HG03196 (cell line): ENCODE results near the gene CXXC5.

Experiments used
- ATAC-seq: cut with Tn5 transposase; IDR thresholded peaks from one replicate; pipeline ENCODE4 v1.9.1; 2021; ENCODE audit not compliant: unreplicated experiment

CXXC5 gene

DNA sequence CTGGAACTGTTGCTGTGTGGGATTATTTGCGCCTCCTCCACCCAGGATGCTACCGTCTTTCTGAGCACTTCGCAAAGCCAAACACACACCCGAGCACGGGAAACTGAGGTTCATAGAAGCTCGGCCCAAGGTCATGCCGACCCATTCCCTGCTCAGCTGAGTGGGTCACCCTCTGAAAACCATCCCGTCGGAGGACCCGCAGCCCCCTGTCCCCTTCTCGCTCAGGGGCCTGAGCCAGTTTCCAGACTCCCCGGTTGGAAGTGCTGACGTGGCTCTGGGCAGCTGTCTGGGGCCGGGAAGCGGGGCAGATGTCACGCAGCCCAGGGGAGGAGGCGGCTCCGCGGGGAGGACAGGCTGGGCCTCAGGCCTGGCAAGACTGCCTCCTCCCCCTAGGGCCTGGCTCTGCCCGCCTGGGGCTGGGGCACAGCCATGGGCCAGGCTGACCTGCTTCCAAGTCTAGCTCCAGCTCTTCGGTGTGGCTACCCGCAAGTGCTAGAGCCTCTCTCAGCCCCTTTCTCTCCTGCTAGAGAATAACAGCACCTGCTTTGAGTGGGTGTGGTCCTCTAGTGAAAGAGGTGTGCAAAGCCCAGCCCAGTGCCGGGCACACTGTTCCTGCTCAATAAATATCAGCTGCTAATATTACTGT is 9.9 kb upstream of the CXXC5 start:
- ATAC-seq, result no peak

DNA sequence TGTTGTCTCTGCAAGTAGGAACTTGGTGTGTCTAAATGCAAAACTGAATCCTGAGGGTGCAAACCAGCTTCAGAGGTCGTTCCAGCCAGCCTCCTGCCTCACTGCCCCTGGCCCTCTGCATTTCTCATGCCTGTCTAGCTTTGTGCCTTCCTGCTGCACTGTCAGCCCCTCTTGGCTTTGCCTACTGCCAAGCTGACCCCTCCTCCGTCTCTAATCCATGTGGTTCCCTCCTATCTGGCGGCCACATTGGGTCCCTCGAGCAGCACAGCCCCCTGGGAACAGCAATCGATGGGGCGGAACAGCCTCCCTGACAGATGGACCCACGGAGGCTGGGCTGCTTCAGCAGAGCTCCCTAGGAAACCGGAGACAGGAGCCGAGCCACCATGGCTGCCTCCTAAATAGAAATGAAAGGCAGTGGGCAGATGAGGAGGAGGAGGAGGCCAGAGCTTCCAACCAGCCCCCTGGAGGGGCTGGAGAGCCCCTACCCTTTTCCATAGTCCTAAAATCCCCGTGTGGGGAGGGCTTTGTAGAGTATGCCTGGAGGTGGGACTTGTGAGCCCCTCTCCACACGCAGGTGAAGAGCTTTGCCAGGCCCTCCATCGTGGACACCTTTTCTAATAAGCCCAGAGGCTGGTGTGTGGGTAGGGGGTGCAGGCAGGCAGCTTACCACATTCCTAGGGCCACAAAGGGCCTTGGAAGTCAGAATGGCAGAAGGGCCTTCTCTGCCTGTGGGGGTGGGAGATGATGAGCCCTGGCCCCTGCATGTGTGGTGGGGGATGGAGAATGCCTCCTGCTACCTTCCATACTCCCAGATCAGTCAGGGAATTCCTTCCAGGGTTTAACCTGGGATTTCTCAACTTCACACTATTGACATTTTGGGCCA is 9.2 kb upstream of the CXXC5 start:
- ATAC-seq, result no peak

DNA sequence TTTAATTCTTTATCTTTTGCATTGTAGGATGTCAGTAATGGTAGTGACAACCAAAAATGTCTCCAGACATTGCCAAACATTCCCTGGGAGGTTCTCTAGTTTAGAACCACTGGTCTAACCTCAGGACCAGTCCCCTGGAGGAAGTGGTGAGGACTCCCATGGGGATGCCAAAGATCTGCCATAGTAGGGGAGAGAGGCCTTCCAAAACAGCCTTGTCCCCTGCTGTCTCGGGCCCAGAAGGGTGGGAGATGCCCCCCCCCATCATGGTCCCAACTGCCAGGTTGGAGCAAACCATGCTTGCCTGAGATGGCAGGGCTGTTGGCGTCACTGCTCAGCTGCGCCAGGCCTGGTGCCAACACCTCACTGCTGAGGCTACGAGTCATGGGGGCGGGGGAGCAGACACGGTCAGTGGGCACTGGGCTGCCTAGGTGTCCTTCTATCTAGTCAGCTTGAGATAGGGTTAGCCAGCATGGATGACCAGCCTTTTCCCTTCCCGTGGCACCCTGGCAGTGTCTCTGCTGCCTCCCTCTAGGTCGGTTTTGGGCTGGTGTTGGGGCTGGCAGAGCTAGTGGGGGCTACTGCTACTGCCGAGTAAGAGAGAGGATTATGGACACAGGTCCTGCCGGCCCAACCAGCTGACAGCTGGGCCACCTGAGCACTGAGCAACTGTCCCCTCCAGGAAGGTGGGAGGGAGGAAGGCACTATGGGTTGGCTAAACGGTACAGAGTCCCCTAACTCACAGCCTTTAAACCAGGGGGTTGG is 8.3 kb upstream of the CXXC5 start:
- no peak for ATAC-seq

DNA sequence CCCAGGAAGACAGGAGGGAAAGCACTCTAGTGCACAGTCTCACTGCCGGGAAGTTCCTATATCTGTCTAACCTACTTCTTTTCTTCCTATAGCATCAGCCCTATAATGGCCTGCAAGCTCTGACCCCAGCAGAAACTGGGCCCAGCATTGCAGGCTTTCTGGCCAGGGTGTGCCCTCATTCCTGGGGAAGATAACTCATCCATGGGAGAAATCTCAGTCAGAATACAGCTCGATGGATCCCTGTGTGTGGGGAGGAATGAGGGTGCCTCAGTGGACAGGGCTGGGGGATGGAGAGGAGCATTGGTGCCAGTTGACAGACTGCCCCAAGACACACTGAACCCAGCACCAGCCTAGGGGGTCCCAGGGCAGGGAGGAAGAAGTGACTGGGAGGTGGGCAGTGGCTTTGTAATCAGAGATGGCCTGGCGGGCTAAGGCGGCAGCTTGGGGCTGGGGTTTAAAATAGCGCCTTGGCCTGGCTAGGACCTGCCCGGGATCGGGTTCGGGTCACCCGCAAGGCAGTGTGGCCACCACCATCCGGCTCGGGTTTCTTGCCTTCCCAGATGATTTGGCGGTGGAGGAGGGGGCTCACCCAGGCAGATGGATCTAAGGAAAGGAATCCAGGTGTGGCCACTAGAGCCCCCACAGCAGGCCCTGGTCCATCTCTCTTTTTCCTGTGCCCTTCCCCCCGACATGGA is 7.6 kb upstream of the CXXC5 start:
- no peak for ATAC-seq

- ATAC-seq, result no peak
Observed at GRCh38 chr5:139641116-139642080, 6.8 kb upstream of the CXXC5 start.

- ATAC-seq, result no peak
Observed at GRCh38 chr5:139642213-139642612, 5.9 kb upstream of the CXXC5 start.

GRCh38 chr5:139642891-139643871 is 5.0 kb upstream of the CXXC5 start:
- no peak for ATAC-seq

DNA sequence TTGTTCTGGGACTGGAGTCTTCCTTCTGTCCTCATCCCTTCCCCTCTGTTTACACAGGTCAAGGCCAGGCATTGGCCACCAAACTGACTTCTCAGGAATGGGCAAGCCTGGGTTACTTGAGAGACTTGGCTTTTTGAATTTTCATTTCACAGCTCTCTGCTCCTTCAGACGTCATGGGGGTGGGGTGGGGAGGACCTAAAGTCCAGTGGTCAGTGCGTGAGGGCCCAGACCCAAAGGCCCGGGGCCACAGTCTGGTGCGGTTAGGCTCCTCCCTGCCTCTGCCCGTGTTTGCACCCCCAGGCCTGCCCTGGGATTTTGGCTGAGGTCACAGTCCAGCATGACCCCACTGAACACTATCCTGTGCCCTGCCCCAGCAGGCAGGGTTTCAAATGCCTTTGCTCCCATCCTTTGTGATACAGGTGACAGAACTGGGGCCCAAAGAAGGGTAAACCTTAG is 4.1 kb upstream of the CXXC5 start:
- no peak for ATAC-seq

DNA sequence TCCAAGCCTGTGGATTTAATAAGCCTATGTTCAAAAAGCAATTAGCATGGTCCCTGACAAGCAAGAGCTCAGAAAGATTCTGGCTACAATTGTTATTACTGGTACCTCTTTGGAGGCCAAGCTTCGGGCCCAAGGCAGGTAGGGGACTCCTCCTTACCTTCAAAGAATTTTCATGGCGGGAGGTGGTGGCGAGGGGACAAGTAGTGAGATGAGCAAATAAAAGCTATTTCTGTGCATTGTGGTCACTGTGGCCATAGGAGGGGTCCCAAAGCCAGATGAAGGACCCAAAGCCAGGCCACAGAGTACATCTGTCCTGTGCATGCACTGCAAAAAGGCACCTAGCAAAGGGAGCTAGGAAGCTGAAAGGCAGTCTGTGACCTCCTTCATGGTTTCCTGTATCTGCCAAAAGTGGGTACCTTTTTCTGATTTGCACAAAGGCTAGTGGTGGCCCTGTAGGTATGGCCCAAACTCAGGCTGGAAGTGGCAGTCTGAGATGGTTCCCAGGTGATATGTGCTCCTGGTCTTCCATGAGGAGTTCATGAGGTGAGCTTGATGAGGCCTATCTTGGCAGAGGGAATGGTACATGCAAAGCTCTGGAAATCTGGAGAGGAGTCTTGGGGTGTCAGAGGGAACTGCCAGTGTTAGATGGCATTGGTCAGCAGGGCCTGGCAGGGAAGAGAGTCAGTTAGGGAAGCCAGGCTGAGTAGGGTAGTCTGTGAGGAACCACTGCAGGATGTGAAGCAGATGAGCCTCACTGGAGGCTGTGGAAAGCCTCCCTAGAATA is 3.3 kb upstream of the CXXC5 start:
- no peak for ATAC-seq

DNA sequence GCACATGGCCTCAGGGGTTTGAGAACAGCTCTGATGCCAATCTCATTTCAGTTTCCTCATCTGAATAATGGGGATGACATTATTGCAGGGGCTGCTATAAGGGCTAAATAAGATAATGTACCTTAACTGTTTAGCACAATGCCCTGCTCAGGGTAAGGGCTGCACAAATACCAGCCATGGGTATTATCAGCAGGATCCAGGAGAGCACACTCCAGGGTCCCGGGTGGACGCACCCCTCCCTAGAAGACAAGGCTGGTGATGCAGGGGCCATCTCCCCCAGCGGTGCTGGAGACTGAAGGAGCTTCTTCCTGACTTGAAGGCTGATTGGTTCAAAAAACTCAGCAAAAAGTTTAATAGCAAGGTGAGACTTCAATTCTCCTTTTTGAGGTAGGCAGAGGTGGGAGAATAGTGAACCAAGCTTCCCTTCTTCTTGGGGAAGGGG is 2.7 kb upstream of the CXXC5 start:
- ATAC-seq, result no peak

DNA sequence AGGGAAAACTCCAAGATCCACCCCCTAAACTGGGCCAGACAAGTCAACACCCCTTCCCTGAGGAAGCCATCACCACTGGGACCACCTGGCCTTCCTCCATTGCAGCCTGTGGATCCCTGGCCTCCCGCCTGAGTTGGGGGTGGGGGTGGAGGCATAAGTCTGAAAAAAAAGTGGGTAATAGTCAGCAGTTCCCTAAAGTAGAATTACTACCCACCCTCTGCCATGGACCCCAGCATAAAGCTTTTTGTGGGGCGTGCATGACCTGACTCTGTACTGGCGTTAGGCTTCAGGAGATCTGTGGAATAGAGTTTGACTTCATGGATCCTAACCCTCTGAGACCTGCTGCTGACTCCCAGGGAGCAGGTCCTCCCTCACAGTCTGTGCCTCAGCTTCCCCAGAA is 2.0 kb upstream of the CXXC5 start:
- ATAC-seq, result no peak

GRCh38 chr5:139646912-139647505 is 1.1 kb upstream of the CXXC5 start:
- ATAC-seq, result no peak

DNA sequence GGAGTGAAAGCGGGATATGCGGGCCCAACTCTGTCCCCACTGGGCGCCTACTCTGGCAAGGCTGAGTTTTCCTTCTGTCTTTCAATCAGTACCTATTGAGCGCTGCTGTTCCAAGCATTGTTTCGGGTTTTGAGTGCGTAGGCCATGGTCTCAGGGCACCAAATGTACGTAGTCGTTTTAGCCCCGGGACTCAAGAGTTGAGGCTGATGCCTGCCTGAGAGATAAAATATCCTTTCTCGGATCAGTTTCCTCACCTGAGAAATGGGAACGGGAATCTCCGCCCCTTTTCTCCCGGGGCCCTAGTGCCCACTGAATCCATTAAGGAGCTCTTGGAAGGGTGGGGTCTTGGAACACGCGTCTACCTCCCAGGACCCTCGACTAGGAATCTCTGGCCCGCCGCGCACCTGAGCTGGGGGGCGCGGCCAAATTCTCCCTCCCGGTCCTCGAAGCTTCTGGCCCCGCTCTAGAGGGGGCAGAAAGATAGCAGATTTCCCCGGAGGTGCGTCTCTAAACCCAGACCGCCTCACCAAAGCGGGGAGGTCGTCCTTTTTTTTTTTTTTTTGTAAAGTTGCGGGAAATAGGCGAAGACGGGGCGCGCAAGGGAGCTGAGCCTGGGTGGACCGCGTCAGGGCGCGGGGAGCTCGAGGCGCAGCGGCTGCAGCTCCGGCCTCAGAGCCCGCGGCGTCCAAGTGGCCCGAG is 494 bp upstream of the CXXC5 start:
- ATAC-seq, result no peak

DNA sequence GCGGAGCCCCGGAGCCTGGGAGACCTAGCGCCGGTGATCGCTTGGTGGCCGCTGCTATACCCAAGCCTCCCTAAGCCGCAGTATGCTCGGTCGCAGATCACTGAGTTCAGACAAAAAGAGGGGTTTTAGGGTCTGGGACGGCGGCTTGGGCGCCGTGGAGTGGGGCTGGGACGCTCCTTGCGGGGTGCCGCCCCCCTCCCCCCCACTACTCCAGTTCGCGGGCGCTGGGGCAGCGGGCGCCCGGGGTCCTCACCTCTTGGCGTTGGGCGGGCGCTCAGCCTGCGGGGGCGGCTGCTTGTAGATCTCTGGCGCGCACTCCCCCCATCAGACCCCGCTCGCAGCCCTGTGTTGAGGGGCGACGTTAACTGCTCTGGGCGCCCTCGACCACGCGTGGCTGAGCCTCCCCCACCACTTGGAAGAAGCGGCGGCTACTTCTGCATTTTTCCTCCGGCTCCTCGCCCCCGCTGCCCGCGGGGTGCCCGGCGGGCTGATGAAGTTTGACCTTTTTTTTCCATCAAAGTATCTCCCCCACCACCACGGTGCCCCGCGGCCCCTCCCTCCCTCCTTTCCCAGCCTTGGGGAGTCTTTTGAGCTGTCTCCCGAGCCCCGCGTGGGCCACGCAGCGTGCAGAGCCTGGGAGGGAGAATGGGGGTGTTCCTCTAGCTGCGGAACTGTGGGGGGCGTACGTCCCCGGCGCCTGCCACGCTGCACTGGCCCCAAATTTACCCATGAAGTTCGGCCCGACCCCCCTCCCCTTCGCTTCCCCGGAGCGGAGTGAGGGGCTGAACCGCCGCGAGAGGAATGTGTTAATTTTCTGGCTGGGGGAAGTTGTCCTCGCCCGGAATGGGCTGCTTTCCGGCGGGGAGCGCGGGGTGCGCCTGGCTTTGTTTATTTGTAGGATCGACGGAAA is 1.2 kb downstream of the CXXC5 start:
- no peak for ATAC-seq

DNA sequence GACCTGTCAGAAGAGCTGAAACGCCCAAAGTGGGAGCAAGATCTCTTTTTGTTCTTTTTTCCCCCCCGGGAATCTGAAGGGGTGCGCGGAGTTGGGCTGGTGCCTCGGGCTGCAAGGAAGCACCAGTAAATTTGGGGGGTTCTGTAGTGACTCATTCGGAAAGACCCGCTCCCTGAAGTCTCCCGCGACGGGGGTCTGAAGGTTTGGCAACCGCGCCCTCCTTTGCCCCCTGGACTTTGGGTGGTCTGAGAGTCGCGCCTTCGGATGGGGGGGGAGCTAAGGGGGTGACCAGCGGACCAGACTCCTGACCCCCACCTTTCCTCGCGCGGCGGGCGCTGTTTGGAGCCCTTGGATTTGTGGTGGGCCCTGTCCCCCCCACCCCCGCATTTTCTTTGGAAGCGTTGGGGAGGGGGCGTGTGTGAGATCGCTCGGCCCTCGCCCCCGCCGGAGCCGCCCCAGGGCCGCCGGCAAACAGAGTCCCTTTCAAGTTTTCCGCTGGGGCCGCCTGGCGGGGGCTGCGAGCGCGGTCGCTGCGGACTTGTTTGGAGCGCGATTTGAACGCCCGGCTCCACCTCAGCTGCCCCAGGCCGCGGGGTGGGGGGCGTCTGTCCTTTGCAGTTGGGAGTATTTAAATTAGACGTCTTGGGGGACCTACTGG is 2.0 kb downstream of the CXXC5 start:
- ATAC-seq, result no peak
